ENCODE data around the gene ADAMTS15. TPM values are rescaled to one million over a fixed set of nuclear protein-coding genes. Genes with fewer than 3 reads are reported as not detected.

ADAMTS15 gene
- total RNA-seq, 1 donor from 2014 or later, result 6.4 TPM

DNA sequence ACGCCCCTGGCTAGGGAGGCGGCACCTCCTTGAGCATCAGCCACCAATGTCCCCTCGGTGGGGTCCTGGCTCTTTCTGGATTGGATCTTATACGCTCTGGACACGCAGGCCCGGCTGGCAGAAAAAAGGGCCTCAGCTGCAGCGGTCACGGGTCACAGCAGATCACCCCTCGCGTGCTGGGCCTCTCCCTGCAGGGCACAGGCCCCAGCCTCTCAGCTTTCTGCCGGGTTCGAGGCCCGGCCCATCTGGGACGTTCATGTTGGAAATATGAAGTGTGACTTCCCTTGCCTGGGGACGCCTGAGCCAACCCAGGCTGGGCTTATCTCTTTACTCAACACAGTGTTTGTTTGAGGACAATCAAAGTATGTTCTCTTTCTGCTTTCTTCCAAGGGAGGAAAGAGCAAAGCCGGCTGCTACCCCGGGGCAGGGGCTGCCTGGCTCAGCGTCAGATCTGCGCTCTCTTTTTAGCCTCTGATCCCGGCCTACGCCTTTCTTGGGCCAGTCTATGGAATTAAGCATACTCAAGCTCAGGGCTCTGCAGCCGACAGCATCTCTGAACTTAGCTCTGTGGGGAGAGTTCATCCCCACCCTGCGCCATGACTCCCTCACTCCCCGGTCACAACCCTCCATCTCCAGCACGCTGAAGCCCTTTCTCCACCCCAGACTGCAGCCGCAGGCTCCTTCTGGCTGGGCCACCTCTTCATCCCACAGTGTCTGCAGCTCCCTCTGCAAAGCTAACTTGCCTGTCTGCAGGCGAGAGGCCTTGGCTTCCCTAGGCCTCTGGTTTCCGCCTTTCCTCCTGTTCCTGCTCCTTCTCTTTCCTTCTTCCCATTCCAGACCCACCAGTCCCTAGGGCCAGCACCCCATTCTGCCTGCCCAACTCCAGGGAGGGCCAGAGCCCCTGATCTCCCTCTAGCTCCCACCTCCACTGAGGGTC is 38.8 kb downstream of the ADAMTS15 start:
- peak; percentile 35 for ATAC-seq
- DNase-seq (ENCODE audit: low spot score), result no peak
- intact Hi-C loops (cut with DNase I), result no loop called here

- intact Hi-C loops (cut with DNase I), result no loop called here
- DNase-seq (ENCODE audit: low spot score) (no peak), ATAC-seq (peak; percentile 89)
Observed at GRCh38 chr11:130487924-130488815, 39.7 kb downstream of the ADAMTS15 start.

DNA sequence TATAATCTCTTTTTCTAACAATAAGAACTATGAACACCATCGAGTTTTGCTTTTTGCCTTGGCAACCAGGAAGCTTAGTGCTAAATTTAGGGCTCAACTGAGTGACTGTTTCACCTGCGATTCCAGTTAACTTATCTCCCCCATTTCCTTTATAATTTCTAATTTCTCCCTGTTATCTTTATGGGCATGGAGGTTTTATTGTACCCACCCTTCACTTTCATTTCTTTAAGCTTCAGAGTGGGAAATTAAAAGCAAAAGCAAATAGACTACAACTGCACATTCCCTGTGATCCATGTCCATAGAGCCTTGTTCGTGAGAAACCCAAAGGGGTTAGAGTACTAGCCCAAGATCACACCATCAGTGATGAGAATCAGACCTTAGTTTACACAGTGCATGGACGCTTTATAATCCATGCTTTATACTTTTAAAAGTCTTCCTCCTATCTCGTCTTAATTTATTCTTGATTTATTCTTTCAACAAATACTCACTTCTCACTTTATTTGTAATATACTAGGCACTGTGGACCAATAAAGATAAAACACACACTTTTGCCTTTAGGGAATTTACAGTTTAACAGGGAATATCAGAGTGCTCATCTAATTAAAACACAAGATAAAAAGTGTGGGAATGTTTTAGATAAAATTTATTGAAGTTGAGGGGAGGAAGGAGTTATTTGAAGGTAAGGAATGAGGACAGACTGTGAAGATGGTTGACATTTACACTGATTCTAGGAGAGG is 40.6 kb downstream of the ADAMTS15 start:
- intact Hi-C loops (cut with DNase I), result no loop called here
- ATAC-seq, result no peak

GRCh38 chr11:130489716-130490115 is 41.3 kb downstream of the ADAMTS15 start:
- intact Hi-C loops (cut with DNase I), result no loop called here

More for the DNA sequence above, 40.6 kb downstream of the ADAMTS15 start:
- no peak for DNase-seq (ENCODE audit: low spot score)

DNA sequence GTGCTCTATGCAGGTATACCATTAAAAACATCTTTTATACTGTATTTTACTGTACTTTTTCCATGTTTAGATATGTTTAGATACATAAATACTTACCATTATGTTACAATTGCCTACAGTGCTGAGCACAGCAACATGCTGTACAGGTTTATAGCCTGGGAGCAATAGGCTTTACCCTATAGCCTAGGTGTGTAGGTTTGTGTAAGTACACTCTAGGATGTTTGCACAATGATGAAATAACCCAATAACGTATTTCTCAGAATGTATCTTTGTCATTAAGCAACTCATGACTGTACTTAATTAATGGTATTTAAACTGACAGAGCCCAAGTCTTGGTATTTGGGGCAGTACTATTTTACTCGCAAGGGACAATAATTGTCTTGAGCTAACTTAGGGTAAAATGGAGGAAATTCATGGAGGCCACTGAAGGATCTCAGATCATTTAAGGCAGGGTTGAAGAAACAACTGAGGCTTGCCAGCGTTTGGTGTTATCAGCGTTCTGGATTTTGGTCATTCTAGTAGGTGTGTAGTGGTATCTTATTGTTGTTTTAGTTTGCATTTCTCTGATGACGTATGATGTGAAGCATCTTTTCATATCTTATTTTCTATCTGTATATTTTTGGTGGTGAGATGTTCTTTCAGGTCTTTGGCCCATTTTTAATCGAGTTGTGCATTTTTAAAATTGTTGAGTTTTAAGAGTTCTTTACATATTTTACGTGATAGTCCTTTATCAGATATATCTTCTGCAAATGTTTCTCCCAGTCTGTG is 42.4 kb downstream of the ADAMTS15 start:
- ATAC-seq, result no peak
- intact Hi-C loops (cut with DNase I), result no loop called here
- no peak for DNase-seq (ENCODE audit: low spot score)

More at GRCh38 chr11:130489716-130490115, 41.3 kb downstream of the ADAMTS15 start:
- ATAC-seq (no peak), DNase-seq (ENCODE audit: low spot score) (no peak)

GRCh38 chr11:130498181-130498580 is 49.7 kb downstream of the ADAMTS15 start:
- DNase-seq (ENCODE audit: low spot score), result no peak
- intact Hi-C loops (cut with DNase I), result no loop called here
- no peak for ATAC-seq

- ATAC-seq, result no peak
- DNase-seq (ENCODE audit: low spot score), result no peak
- intact Hi-C loops (cut with DNase I), result no loop called here
Observed at GRCh38 chr11:130499828-130500227, 51.4 kb downstream of the ADAMTS15 start.

- no peak for DNase-seq (ENCODE audit: low spot score)
- intact Hi-C loops (cut with DNase I), result no loop called here
- no peak for ATAC-seq
Observed at GRCh38 chr11:130504317-130504716, 55.9 kb downstream of the ADAMTS15 start.

GRCh38 chr11:130508913-130509312 is 60.5 kb downstream of the ADAMTS15 start:
- intact Hi-C loops (cut with DNase I), result no loop called here
- ATAC-seq, result no peak

GRCh38 chr11:130509942-130510341 is 61.5 kb downstream of the ADAMTS15 start:
- intact Hi-C loops (cut with DNase I), result no loop called here
- ATAC-seq (no peak), DNase-seq (ENCODE audit: low spot score) (no peak)

More at GRCh38 chr11:130508913-130509312, 60.5 kb downstream of the ADAMTS15 start:
- DNase-seq (ENCODE audit: low spot score), result no peak

DNA sequence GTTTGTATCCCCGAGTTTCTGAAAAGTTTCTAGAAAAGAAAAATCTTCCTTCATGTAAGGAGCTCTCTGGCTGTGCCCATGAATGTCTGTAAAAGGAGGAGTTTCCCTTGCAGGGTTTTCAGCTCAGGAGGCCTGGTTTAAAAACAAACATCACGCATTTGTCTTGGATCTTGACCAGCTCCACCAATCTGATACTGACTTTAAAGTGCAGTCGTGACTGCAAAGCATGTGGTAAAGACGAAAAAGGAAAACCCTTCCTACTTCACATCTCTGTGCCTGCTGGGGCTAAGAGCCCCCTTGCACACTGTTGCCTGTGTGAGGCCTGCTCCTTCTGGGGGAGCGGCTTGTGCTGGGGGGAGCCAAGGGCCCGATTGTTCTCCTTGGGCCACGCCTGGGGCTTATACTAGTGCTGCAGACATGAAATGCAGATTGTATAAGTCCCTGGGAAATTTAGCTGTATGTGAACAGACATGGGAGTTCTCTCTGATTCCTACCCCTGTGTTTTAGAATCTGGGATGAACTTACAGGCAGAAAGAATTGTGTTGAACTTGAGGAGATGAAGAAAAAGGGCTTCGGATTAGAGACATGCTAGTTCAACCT is 62.1 kb downstream of the ADAMTS15 start:
- ATAC-seq, result peak; percentile 56
- no peak for DNase-seq (ENCODE audit: low spot score)
- intact Hi-C loops (cut with DNase I), result no loop called here

DNA sequence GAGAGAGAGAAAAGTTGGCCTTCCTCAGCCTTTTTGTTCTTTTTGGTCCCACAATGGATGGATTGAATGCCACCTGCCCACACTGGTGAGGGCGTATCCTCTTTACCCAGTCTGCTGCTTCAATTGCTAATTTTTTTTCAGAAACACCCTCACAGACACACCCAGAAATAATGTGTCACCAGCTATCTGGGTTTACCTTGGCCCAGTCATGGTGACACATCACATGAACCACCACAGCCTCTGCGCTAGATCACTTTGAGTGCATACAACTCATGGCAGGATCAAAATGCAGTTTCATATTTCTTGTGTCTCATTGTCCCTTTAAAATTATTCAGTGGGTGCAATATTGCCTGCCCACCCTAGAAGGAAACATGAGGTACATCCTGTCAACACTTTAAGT is 63.3 kb downstream of the ADAMTS15 start:
- intact Hi-C loops (cut with DNase I), result no loop called here
- no peak for ATAC-seq
- DNase-seq (ENCODE audit: low spot score), result no peak

GRCh38 chr11:130512662-130513061 is 64.2 kb downstream of the ADAMTS15 start:
- DNase-seq (ENCODE audit: low spot score), result no peak
- no peak for ATAC-seq
- intact Hi-C loops (cut with DNase I), result no loop called here

GRCh38 chr11:130513132-130513531 is 64.7 kb downstream of the ADAMTS15 start:
- intact Hi-C loops (cut with DNase I), result no loop called here
- DNase-seq (ENCODE audit: low spot score) (no peak), ATAC-seq (peak; percentile 79)

DNA sequence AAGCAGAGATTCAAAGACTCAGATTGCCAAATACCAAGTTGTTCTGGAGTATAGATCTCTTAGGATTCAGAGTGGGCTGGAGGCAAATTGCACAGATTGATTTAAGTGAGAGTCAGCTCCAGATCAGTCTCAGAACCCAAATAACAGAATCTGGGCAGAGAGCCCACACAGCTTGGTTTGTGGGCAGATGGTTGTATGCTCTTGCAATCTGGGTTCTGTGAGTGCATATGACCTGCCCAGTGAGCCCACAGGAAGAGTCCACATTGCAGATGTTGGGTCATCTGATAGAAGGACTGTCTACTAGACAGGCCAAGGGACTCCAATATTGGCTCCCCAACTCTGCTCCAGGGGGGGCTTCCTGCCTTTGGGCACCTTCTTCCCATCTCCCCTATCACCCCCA is 65.9 kb downstream of the ADAMTS15 start:
- intact Hi-C loops (cut with DNase I), result no loop called here
- ATAC-seq (peak; percentile 25), DNase-seq (ENCODE audit: low spot score) (no peak)

- intact Hi-C loops (cut with DNase I), result no loop called here
- ATAC-seq (no peak), DNase-seq (ENCODE audit: low spot score) (no peak)
Observed at GRCh38 chr11:130514851-130515250, 66.4 kb downstream of the ADAMTS15 start.

DNA sequence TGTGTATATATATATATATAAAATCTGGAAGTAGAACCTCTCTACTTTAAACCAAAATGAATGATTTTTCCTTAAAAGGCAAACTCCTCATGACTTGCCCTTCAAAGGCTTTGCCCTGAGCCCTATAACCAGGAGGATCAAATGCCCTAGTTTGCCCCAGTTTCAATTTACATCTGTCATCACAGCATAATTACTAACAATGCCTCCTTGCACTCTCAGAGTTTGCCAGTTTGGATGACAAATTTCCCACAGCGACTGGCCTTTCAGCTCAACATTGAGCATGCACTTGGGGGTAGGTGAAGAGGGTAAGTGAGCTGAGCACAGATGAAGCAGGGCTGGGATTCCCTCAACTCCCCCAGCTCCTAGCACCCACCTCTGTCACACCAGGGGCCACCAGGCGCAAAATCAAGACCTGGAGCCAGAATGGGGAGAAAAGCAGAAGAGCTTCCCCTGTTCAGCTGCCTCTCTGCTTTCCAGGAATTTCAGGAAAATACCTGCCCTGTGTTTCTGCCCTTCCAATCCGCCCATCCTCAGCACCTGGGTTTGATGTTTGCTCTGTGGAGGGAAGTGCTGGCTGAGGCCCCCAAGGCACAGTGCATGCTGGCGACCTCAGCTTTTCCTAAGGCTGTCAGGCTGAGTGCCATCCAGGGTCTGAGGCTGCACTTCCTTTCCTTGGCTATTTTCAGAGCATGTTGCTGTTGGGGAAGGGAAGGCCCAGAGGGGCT is 67.5 kb downstream of the ADAMTS15 start:
- intact Hi-C loops (cut with DNase I), result no loop called here
- ATAC-seq (no peak), DNase-seq (ENCODE audit: low spot score) (no peak)
